Right lobe of liver (tissue), 6 donors: ENCODE results near the gene ATP13A2. TPM values are rescaled to one million over a fixed set of nuclear protein-coding genes. Genes with fewer than 3 reads are reported as not detected.

Source experiments
- ATAC-seq, 4 donors: fragments of 200-7000 bp; cut with Tn5 transposase; one replicate each; pipeline ENCODE4 v1.9.1; 2020; ENCODE audit warnings: mild to moderate bottlenecking in 4 of 4, moderate library complexity in 4 of 4
- DNase-seq, 3 donors: peaks; one replicate each; pipeline ENCODE4 v3.0.0-alpha.2; 2020
- H3K27ac ChIP-seq, 3 donors: fragments of 200-600 bp; one replicate each; pipeline ENCODE4 v1.8.0; 2022
- H3K27me3 ChIP-seq, 2 donors: fragments of 200-600 bp; one replicate each; pipeline ENCODE4 v1.8.0; 2022
- H3K36me3 ChIP-seq, 4 donors: fragments of 200-600 bp; sonication (generic) in 1 of 4; one replicate each; pipeline versions ENCODE4 v1.5.1 to v1.8.0; 2017 to 2022; ENCODE audit warnings: control low read depth in 1 of 4
- H3K4me1 ChIP-seq, 4 donors: fragments of 200-600 bp; sonication (generic) in 1 of 4; one replicate each; pipeline versions ENCODE4 v1.5.1 to v1.8.0; 2017 to 2022; ENCODE audit warnings: control low read depth in 1 of 4
- H3K4me3 ChIP-seq, 3 donors: fragments of 200-600 bp; one replicate each; pipeline ENCODE4 v1.8.0; 2022
- H3K9me3 ChIP-seq, 4 donors: fragments of 200-600 bp; sonication (generic) in 1 of 4; one replicate each; pipeline versions ENCODE4 v1.5.1 to v1.8.0; 2017 to 2022; ENCODE audit warnings: control low read depth in 1 of 4
- CTCF ChIP-seq, 4 donors: fragments of 200-600 bp in 3 of 4; fragments of 450-650 bp in 1 of 4; IDR thresholded peaks; one replicate each; pipeline versions ENCODE4 v1.5.1 to v1.8.0; 2016 to 2022; ENCODE audit warnings: antibody characterized with exemption in 4 of 4, mild to moderate bottlenecking in 2 of 4
- POLR2A ChIP-seq: fragments of 450-650 bp; IDR thresholded peaks from one replicate; pipeline ENCODE4 v1.6.1; 2017; ENCODE audit warnings: antibody characterized with exemption, mild to moderate bottlenecking
- WGBS: methylation state at CpG from one replicate; pipeline ENCODE4 v1.1.6; 2018; ENCODE audit warnings: low coverage, low lambda C conversion rate; ENCODE audit not compliant: insufficient coverage; ENCODE audit errors: missing lambda C conversion rate; 5-methylcytosine and 5-hydroxymethylcytosine counted together
- intact Hi-C, 2 donors: fragments of 100-400 bp; cut with DNase I; formaldehyde crosslinking; loops; one replicate each; pipeline versions ENCODE4 v1.11.2 to v1.14.1; 2022
- total RNA-seq, 6 experiments: library from RNA; depleted of rRNA in 2 of 6; stranded (reverse); fragments of >200 nt in 2 of 6; fragmentation: NEBNext Ultra II Directional in 3 of 6; extraction: Animal tissue kit (Norgen Biotek cat#: 25700) in 3 of 6; gene quantifications; one replicate each; pipeline versions ENCODE4 v1.1.0 to v1.2.4, GENCODE V29; 2016 to 2023
- donor health status: DM: no; HTN: yes; CAD: no.
- donor health status: DM: no; HTN: no; CAD: no.
- donor health status: DM: no; HTN: no; CAD: no.
- donor health status: DM: no; HTN: yes; CAD: no.
- donor health status: DM: no; HTN: yes; CAD: no.

The ATP13A2 gene
- total RNA-seq, 6 experiments from 2014 or later: 5.0 to 12.5 (median 9.2) TPM

DNA sequence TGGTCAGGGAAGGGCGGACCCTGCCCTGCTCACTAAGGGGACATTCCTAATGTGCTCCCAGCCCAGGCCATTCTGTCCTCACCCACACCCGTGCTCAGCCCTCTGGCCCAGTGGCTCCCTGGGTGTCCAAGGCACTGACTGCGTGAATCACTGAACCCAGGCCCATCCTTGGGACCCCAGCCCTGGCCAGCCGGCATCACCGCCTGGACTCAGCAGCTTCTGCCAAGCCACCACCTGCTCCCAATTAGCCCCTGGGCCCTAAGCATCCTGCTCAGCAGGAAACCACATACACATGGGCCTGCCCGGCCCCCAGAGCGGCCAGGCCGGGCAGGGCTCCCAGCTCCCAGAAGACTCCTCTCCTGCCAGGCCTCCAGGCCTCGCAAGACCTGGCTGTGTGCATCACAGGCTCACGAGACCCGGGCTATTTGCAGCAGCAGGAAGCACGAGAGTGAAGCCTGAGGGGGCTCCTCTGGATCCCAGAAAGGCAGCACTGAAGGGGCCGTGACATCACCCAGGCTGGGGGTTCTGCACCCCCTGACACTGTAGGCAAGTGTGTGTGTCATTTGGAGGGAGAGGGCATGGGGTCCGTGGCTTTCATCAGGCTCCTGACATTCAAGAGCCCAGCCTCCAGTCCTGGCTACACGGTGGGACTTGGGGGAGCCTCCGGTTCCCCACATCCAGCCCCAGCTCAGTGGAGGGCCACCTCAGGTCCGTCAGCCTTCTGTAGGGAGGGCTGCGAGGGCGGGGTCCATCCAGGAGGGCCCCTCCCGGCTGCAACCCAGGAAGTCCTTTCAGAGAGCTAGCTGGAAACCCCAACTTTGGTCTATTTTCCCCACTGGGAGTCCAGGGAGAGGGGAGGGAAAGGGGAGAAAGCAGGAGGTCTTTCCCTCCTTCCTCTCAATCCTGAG lies 32.9 kb downstream of the ATP13A2 start:
- TF ChIP-seq CTCF (IDR thresholded peaks at IDR 0.05) (no peak), POLR2A (no peak)
- ATAC-seq (no peak), DNase-seq (no peak)
- H3K27me3 ChIP-seq: no peaks in the 10 kb centered on the region
- no peak overlapping the region for H3K27ac ChIP-seq
- intact Hi-C loops: no loop called here
- H3K4me3 ChIP-seq: no peak overlapping the region
- H3K4me1 ChIP-seq: no peaks in the 10 kb centered on the region
- no peaks in the 10 kb centered on the region for H3K9me3 ChIP-seq
- H3K36me3 ChIP-seq: no peaks in the 10 kb centered on the region
- 93% methylated on average over 3 of the region's 20 CpGs for WGBS

DNA sequence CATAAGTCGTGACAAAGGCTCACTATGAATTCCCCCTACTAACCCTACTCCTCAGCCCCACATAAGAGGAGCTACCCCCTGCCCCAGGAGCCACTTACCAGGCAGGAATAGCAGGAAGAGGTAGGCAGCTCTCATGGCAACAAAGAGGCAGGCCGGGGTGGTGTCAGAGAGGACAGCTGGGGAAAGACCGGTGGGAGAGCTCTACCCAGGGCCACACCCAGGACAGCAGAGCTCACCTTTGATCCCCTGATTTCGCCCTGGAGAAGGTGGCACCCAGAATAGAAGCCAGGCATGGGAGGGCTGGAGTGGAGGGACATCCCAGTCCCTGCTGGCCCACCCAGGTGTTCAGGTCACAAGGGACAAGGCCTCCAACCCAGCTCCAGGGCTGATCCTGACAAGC lies 33.6 kb downstream of the ATP13A2 start:
- 70% methylated on average over 2 of the region's 4 CpGs for WGBS

DNA sequence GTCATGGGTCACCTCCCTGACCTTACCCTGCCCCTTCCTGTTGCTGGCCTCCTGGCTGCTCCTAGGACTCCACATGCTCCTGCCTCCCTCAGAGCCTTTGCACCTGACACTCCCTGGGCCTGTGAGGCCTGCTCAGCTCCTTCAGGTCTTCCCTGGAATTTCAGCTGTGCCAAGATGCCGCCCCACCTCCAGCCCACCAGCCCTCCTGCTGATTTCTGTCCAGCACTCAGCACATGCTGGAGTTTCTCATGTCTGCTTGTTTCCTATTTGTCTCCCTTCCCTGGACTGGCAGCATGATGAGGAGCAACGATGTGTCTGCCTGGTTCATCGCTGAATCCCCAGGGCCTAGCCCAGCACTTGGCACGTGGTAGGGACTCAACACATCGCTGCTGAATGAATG lies 34.4 kb downstream of the ATP13A2 start:
- TF ChIP-seq POLR2A (no peak), CTCF (IDR thresholded peaks at IDR 0.05) (no peak)
- ATAC-seq (no peak), DNase-seq (no peak)
- Histone ChIP-seq H3K27me3 (no peaks in the 10 kb centered on the region), H3K27ac (no peak overlapping the region), H3K36me3 (no peaks in the 10 kb centered on the region), H3K9me3 (no peaks in the 10 kb centered on the region), H3K4me1 (no peaks in the 10 kb centered on the region), H3K4me3 (no peak overlapping the region)
- intact Hi-C loops: no loop called here
- WGBS: 83% methylated on average over 1 of the region's 5 CpGs

More for the DNA sequence above, 33.6 kb downstream of the ATP13A2 start:
- DNase-seq: no peak
- Histone ChIP-seq H3K27me3 (no peaks in the 10 kb centered on the region), H3K27ac (no peak overlapping the region), H3K9me3 (no peaks in the 10 kb centered on the region), H3K4me1 (no peaks in the 10 kb centered on the region), H3K36me3 (no peaks in the 10 kb centered on the region), H3K4me3 (no peak overlapping the region)
- ATAC-seq: no peak
- TF ChIP-seq POLR2A (no peak), CTCF (IDR thresholded peaks at IDR 0.05) (no peak)
- intact Hi-C loops: no loop called here

GRCh38 chr1:16976966-16977365 lies 34.8 kb downstream of the ATP13A2 start:
- no peaks in the 10 kb centered on the region for H3K36me3 ChIP-seq
- H3K4me3 ChIP-seq: no peak overlapping the region
- H3K4me1 ChIP-seq: no peaks in the 10 kb centered on the region
- WGBS: 72% methylated on average over 5 of the region's 16 CpGs
- H3K9me3 ChIP-seq: no peaks in the 10 kb centered on the region
- ATAC-seq (no peak), DNase-seq (peak in 1 of 3 donors; percentile 57)
- no peaks in the 10 kb centered on the region for H3K27me3 ChIP-seq
- intact Hi-C loops: no loop called here
- no peak overlapping the region for H3K27ac ChIP-seq
- TF ChIP-seq POLR2A (no peak), CTCF (IDR thresholded peaks at IDR 0.05) (no peak)
